ENCODE results near the gene NR2C2. TPM values are rescaled to one million over a fixed set of nuclear protein-coding genes. Genes with fewer than 3 reads are reported as not detected.

NR2C2 gene
- total RNA-seq, 1 experiment from 2014 or later: 38.5 TPM

- H3K56ac ChIP-seq (ENCODE audit: insufficient read length, low read depth, low read length): no peak overlapping the region
- H4K20me1 ChIP-seq (ENCODE audit: control insufficient read depth, insufficient read depth, insufficient read length): no peaks in the 10 kb centered on the region
- H3K14ac ChIP-seq (ENCODE audit: insufficient read depth, low read length): no peak overlapping the region
- H3K79me1 ChIP-seq (ENCODE audit: insufficient read depth, low read depth, low read length, poor library complexity, severe bottlenecking): no peaks in the 10 kb centered on the region
- no peak overlapping the region for H3K4ac ChIP-seq (ENCODE audit: low read depth, low read length)
- whole genome bisulfite sequencing (ENCODE audit: extremely low coverage, insufficient read length, low lambda C conversion rate): no CpG with 5 or more reads among the region's 9 CpGs
- DNase-seq: peak; percentile 52
- H2BK5ac ChIP-seq (ENCODE audit: insufficient read length, low read length): no peak overlapping the region
- H3K4me3 Mint-ChIP-seq: no peak overlapping the region
- H3K4me1 ChIP-seq (ENCODE audit: insufficient read depth, low read length): peaks cover 4% of the 10 kb centered on the region; the same call in 1 of the 2 replicates
- H3K79me2 ChIP-seq (ENCODE audit: insufficient read depth, low read length): no peaks in the 10 kb centered on the region
- no peak overlapping the region for H2BK20ac ChIP-seq (ENCODE audit: low read depth, low read length, poor library complexity, severe bottlenecking)
- H2AFZ ChIP-seq (ENCODE audit: low read length): no peak overlapping the region
- H3K23ac ChIP-seq (ENCODE audit: insufficient read length, low read depth, low read length): no peak overlapping the region
- no peak overlapping the region for H2AK5ac ChIP-seq (ENCODE audit: insufficient read length, low read length)
- H3K23me2 ChIP-seq (ENCODE audit: insufficient read length, low read depth, low read length, poor library complexity, severe bottlenecking): no peaks in the 10 kb centered on the region
- no peak overlapping the region for H3T11ph ChIP-seq (ENCODE audit: low read length)
- no peak overlapping the region for H4K8ac ChIP-seq (replicated peaks; ENCODE audit: insufficient read length, low read depth, low read length)
- no peak overlapping the region for H3K18ac ChIP-seq (ENCODE audit: insufficient read length, low read depth, low read length)
- H3K27ac Mint-ChIP-seq: peak overlapping the region in 1 of 3 experiments; percentile 46; a peak in 1 of 7 replicates
- H4K5ac ChIP-seq (ENCODE audit: insufficient read length, low read depth, low read length): no peak overlapping the region
- H4K91ac ChIP-seq (ENCODE audit: insufficient read length, low read depth, low read length): no peak overlapping the region
- no peak overlapping the region for H3K27ac ChIP-seq (ENCODE audit: insufficient read length, low read depth, low read length)
- no peak overlapping the region for H3K9ac ChIP-seq (ENCODE audit: extremely low read depth, insufficient read length, low read length)
- no peak overlapping the region for H2BK12ac ChIP-seq (ENCODE audit: insufficient read length, low read depth, low read length)
- H2BK15ac ChIP-seq (ENCODE audit: low read depth, low read length): no peak overlapping the region
- no peaks in the 10 kb centered on the region for H3K9me3 Mint-ChIP-seq
- peaks cover 18 to 29% of the 10 kb centered on the region in 2 experiments for H3K4me1 Mint-ChIP-seq
- no peaks in the 10 kb centered on the region for H3K9me3 ChIP-seq (ENCODE audit: control insufficient read depth, low read depth, low read length)
- no peak overlapping the region for H3K4me2 ChIP-seq (ENCODE audit: insufficient read depth, insufficient read length, low read length)
- TF ChIP-seq CTCF (conservative IDR thresholded peaks at IDR 0.05): peak; percentile 89
- no peaks in the 10 kb centered on the region for H3K27me3 Mint-ChIP-seq (ENCODE audit: low read depth)
- no peak overlapping the region for H2BK120ac ChIP-seq (ENCODE audit: low read depth, low read length, poor library complexity, severe bottlenecking)
- no peaks in the 10 kb centered on the region for H3K27me3 ChIP-seq (ENCODE audit: insufficient read depth, low read length)
- H3K36me3 Mint-ChIP-seq (ENCODE audit: insufficient read depth in 1 of 3, low read depth in 3 of 3): no peaks in the 10 kb centered on the region; a peak in 1 of 7 replicates
These were observed 21.4 kb upstream of the NR2C2 start for GRCh38 chr3:14925729-14926591.

All from H9 (cell line).